Astrocyte of the hippocampus (primary cell): ENCODE measurements around the gene STXBP3.

Experiments used
- DNase-seq: peaks from one replicate; pipeline ENCODE4 v3.0.0; 2011; ENCODE audit warnings: low read depth, low spot score

Gene STXBP3

DNA sequence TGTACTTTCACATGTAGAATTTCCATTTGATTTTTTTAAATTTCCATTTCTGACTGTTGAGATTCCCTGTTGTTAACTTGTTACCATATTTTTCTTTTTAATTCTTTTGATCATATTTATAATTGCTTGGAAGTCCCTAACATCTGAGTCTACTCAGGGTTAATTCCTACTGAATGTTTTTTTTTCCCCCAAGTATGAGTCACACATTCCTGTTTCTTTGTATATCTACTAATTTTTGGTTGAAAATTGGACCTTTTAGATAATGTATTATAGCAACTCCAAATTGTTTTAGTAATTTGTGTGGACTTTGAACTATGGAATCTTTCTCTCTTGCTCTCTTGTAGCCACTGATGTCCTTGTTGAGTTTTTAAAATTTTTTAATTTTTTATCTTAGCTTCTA, 54.6 kb downstream of the STXBP3 start:
- DNase-seq = peak; percentile 43

DNA sequence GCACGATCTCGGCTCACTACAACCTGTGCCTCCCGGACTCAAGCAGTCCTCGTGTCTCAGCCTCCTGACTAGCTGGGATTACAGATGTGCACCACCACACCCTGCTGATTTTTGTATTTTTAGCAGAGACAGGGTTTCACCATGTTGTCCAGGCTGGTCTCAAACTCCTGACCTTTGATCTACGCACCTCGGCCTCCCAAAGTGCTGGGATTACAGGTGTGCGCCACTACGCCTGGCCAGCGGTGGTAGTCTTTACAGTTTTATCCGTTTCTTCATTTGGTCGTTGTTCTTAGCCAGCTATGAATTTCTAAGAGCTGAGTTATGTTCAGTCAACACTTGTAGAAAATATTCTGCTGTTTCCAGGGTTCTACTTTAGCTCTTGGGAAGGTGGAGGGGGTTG, 57.1 kb downstream of the STXBP3 start:
- no peak for DNase-seq

DNA sequence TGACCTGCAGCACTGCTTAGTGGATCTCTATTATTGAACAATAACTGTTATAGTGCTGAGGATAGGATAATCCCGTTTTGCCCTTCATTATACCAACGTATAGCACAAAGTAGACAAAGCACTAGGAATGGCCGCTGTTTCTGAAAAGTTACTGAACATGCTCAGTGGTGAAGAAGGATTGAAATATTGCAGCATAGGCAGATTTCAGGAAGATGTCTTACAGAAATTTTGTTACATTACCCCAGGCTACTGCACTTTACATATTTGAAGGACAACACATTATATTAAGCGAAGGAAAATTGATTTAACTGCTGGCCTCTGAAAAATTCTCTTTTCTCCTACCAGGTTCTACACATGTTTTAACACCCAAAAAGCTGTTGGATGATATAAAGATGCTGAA, 62.0 kb downstream of the STXBP3 start:
- no peak for DNase-seq

DNA sequence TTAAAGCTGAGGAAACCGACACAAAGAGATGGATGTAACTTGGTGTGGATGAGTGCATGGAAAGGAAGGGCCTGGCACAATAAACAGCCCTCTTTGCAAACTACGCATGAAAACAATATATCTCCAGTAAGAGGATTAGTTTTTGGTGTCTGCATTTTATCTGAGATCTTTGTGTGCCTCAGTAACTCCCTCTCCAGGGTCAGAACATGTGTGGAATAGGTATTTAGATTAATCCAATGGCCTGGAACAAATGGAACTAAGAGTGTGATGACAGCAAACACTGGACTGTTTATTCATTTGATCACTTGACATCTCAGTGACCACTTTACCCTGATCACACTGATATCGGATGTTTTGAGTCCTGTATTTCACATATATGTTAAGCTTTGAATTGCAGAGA, 65.1 kb downstream of the STXBP3 start:
- DNase-seq = no peak

DNA sequence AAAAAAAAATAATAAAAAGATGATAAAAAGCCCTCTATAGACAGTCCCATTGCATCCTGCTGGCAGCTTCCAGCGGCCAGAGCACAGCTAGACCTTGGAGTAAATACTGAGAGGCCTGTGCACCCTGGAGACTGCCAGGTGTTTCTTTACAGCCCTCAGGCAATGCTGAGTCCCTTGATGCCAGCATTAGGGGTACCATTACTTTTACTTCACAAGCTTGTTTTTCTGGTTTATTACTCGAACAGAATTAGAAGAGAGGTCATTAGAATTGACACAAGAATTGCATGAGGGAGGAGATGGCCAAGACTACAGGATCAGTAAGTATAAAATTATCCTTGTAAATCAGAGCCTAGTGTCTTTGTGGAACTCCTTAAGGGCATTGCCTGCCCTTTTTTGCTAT, 66.9 kb downstream of the STXBP3 start:
- no peak for DNase-seq

DNA sequence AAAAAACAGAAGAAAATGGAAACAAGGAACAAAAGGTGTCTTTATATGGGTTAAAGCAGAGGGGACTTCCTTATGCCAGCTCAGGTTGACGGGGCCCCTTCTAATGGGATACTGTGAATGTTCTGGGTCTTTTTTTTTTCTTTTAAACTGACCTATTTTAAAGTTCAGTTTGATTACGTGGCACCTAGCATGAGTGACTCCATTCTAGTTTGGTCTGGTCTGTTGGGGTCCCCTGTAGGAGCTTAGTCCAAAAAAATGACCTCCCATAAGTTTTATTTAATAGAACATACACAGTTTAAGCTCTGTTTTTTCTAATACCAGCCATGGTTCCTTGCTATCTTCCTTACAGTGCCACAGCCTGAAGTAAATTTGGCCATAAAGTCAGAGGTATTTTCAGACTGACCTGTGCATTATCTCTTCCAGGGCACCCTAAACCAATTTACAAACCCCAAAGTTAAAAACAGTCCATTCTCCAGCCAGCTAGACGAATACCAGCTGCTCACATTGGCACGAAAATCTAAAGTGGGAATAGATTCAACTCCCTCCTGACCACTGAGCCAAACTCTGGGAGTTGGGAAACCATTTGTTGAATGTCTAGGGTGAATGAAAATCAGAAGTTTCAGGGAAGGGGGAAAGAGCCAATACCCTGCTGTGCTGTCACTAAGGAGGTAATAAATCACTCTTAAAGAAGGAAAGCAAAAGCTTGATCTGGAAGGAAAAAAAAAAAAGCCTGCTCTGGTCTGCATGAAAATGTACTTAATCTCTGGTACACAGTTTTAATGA, 68.1 kb downstream of the STXBP3 start:
- DNase-seq = peak; percentile 83

DNA sequence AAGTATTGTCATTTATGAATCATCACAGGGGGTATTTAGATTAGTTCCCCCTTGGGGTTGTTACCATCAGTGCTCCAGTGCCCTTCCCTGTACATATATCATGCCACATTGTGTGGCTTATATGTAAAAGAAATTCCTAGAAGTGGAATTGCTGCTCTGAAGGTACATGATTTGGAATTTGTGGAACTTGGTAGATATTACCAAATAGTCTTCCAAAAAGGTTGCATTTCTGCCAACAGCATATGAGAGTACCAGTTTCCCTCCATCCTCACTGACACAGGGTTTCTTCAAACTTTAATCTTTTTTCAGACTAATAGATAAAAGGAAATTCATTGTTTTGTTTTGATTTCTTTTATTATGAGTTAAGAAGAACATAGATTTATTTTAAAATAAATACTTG, 69.1 kb downstream of the STXBP3 start:
- no peak for DNase-seq

DNA sequence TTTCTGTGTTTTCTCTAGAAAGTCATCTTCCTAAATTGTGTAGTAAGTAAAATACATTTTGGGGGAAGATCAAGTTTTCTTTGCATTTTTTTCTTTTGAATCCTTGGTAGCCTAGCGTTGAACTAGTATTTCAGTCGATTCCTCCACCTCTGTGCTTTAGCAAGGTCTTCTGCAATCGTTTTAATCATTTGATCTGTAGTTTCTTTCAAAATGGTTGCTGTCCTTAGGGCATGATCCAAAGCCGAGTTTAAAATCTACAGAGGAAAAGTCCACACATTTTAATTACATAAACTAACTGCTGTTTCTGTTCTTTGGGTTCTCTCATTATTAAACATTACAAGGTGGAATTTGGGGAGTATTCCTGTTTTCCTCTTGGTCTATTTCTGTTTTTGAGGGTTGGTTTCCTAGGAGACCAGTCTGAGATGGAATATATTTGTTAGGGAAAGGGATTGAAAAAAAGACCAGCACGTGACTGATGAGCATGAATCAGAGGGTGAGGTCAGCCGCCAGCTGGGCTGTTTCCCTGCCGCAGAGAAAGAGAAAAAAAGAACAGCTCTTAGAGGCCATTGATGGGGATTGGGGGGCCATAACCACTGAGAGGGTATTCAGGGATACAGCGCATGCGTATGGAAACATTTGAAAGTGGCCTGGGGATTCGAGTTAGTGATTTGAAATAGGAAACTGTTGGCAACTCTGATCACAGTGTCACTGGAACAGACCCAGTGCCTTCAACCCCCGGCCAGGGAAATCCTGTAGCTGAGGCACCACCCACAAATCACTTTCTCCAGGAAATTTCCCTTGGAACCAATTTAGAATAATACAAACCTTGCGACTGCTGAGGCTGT, 69.8 kb downstream of the STXBP3 start:
- DNase-seq = peak; percentile 93

DNA sequence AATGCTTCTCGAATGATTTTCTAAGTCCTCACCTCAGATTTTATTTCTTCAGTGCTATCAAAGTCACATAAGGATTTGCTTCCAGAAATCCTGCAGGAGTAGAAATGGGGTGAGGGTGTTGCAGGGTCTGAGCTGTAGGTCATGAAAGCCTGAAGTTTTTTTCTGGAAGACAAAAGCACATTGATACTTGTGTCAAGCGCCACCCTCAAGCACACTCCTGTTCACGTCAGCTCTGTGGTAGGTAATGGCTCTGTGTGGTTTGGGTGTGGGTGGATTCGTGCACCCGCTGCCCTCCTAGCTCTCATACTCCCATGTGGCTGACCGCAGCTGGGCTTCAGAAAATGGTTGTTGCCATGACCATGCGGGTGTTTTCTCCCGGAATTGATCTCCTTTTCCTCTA, 70.5 kb downstream of the STXBP3 start:
- DNase-seq = peak; percentile 90

DNA sequence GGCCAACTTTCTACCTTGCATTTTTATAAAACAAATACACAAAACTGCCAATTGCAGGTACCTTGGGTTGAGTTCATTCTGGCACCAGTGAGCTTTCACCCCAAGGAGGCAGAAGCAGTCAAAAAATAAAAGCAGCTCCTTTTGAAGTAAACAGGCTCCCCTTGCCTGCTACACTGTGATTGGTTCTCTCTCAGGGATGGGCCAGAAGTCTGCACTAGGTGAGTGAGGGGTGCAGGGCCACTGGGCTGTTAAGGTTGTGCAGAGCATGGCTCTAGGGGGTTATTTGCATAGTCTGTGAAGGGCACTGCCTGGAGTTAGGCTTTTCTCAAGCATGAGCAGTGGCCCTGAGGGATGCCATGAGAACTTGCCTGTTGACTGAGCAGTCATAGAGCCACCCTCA, 71.3 kb downstream of the STXBP3 start:
- no peak for DNase-seq

DNA sequence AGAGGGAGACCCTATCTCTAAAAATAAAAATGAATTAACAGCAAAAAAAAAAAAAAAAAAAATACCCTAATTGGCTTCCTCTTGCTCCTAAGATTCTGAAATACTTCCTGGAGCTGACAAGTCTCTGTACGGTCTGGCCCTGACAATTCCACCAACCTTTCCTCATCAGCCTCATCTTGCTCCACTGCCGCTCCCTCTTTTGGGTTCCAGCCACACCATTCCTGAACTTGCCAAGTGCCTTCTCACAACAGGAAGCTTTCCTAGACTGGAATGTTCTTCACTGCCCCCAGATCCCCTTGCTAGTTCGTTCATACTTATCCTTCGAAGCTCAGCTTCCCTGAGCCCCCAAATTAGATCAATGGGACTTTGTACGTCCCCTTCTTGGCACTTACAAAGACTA, 73.4 kb downstream of the STXBP3 start:
- no peak for DNase-seq

DNA sequence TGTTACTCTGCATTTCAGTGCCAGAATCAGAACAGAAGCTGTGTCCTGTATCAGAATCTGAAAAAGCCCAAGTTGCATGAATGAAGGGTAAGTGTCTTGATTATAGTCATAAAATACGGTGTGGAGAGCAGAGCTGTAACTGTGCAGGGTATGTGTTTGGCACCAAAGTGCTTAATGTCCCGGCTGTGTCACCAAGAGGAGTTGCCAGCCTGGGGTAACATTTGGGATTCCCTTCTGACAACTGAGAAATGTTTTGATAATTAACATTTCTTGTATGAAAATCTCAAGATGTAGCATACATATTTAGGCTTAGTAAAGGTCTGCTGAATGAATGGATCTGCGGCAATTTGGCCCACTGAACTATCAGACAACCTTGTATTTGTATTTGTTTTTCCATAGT, 77.2 kb downstream of the STXBP3 start:
- no peak for DNase-seq

DNA sequence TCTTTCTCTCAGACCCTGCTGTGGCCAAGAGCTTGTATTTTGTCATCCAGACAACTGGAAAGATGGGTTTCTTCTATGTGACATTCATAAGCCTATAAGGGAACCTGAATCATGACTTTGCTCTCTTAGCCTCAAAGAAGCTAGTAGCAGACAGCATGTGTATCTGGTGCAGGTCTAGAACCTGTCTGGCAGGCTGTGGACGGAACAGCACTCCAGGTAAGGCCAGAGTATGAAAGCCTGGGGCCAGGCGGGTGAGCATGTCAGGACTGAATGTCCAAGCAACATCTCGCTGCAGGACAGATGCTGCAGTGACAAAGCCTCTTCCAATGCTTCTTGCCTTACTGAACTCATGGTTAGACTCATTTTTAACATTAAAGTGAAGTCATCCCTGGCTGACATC, 77.6 kb downstream of the STXBP3 start:
- DNase-seq = no peak

DNA sequence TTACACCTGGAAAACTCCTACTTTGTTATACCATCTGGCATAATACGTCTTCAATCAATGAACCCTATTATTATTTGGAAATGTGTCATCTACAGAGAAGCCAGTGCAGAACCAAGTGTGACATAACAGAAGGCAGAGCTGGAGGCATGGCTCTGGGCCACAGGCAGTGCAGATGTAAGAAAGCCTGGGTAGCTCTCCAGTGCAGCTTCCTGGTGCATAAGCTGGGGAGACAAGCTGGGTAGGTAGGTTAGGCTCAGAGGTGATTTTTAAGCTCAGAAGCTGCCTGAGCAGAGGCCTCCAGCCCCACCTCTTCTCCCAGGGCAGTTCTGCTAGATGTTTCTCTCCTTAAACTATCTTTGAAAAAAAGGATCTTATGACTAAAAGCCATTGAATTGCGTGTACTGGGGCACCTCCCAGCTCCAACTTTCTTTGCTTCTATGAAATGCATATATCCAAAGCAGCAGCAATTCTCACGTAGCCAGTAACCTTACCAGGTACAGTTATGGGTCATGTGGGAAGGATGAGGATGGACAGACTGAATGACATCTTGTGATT, 79.7 kb downstream of the STXBP3 start:
- DNase-seq = no peak

DNA sequence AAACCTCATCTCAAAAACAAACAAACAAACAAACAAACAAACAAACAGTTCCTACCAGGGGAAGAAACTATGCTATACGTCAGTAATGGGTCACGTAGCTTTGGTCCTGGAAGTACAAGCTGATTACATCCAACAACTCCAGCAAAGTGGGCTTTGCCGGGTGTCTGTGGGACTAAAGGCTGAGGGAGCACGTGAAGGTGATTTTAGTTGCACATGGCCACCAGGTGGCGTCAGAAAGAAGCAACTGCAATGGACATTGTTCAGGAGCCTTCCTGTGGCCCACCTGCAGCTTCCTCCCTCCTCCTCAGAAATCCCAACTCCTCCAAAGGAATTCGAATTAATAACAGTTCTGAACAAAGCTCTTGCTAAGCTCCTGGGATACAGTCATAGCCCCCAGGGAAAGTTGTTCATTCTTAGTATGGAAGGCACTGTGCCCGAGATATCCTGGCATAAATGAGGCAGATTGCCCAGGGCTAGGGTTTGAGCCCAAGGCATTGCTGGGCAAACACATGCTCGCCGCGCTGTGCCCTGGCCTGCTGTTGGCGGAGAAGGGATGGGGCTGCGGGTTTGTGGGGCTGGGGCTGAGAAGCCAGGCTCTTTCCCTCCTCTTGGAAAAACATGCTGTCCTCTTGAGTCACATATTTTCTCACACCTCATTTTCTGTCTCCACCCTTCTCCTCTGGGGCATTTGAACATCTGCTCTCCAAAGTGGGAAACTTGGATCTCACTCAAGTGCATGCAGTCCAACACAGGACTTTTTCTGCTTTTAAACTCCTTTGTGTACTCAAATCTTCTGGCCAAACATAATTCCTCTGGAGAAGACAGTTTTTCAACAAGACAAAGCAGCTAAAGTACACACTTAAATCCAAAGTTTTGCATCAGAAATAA, 81.8 kb downstream of the STXBP3 start:
- peak; percentile 89 for DNase-seq

DNA sequence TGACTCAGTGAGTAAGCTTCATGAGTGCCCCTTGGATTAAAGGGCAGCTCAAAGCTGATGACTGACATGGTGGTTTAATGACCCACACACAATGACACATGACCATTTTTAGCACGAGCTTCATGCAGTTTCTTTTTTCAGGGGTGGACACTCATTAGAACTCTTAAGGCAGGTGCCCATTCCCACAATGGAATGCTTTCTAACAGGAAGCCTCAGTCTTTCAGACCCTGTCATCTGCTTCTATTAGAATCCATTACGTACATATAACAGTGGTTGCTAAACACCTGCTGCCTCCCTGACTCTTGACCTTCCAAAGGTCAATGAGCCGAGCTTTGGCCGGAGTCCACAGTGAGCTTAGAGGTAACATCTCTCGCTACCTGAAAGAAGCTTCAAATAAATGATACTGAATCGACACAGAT, 83.0 kb downstream of the STXBP3 start:
- peak; percentile 19 for DNase-seq

DNA sequence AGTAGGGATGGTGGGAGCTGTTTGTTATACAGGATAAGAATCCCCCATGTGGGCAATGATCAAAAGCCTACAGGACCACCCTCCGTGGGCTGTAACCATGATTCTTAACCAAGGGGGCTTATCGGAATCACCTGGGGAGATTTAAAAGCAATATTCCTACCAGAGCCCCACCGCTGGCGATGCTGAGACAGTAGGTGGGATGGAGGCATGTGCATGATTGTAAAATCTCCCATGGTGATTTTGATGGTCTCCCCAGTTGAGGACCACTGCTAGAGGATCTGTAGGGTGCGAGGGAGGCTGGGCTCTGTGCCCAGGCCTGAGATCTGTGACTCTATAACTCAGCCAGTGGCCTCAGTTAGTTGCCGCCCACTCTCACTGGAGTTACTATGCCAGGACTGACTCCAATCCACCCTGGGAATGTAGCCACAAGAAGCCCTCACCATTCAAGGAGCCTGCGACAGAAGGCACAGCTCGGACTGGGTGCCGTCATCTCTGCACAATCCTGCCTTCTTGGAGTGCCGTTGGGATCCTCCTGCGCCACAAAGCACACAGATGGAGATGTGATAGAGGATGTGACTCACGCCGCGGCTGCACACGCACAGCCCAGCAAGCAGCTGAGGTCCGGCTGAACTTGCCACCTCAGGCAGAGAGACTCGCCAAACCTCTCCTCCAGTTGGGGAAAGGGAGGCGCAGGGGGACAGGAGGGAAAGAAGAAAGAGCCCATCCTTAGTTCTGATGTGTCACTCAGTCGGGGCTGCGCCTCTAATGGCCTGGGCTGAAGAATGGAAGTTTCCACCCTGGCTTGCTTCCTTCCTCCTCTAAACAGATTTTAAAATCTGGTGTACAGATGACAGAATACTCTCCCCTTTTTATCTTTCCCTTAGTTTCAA, 83.9 kb downstream of the STXBP3 start:
- peak; percentile 74 for DNase-seq

DNA sequence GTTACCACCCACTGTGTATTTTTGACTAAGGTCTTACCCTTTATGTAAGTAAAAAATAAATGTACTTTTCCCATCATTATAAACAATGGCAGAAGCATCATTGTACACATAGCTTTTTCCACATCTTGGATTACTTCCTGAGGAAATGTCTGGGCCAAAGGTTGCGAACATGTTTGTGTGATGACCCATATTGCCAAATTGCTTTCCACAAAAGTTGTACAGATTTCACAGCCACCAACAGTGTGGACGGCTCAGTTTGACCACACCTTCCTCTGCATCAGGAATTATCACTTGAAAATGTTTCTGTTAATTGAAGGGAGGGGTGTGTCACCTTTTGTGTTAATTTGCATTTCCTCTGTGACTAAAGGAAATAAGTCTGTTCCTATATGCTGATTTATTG, 84.8 kb downstream of the STXBP3 start:
- no peak for DNase-seq

DNA sequence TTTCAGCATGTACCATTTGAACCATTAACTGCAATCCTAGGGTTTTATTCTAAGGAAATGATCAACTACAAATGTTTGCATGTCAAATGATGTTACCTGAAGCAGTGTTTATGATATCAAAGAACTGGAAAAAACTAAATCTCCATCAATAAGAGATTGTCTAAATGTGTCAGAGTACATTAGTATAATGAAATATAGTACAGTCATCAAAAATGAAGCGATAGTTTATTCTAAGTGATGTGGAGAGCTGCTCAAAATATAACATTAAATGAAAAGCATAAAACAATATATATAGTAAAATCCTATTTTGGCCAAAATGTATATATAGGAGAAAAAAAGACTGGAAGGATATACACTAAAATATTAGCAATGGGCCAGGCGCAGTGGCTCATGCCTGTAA, 86.5 kb downstream of the STXBP3 start:
- no peak for DNase-seq

DNA sequence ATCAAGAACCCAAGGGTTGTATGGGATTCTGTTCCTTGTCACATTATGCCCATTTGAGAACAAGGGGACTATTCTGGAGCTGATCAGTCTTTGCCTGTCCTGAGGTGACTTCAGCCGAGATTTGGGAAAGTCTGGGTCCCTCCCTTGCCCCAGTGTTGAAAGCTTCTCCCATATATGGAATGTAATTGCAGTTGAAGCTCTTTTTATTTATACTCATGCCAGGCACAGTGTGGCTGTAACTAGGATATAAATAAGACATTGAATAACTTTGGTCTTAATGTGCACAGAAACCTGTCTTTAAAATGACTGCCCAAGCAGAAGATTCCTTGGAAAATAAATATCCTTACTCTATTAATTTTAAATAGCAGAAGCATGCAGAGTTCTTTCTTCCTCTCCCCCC, 95.2 kb downstream of the STXBP3 start:
- DNase-seq = no peak
